GM13977 (cell line): Measurements from ENCODE around the gene ARHGEF10L.
"Not testable (repeated sequence)": the region's sequence is repeated elsewhere in the genome, so short reads cannot be mapped to it uniquely, and the experiment has no call there.

ENCODE experiments used
- DNase-seq: peaks from one replicate; pipeline ENCODE4 v3.0.0; 2012; ENCODE audit warnings: low spot score
- CTCF ChIP-seq: IDR thresholded peaks from 2 replicates; pipeline ENCODE4 v1.5.1; 2012; ENCODE audit warnings: mild to moderate bottlenecking, control low read depth; ENCODE audit not compliant: insufficient read depth; ENCODE audit errors: extremely low read depth, missing control alignments
- in situ Hi-C: fragments of 300-500 bp; cut with MboI; formaldehyde crosslinking; loops from one replicate; pipeline ENCODE4 v1.12.0; 2022; ENCODE audit warnings: low sequenced_read_pairs, low pct_unique_long_range_greater_than_20kb, mixed read lengths, inconsistent platforms; ENCODE audit not compliant: unreplicated experiment

The ARHGEF10L gene

GRCh38 chr1:17503146-17503545 lies 36.4 kb upstream of the ARHGEF10L start:
- no peak for TF ChIP-seq CTCF
- in situ Hi-C loops, result loop anchor here (5.0 kb wide), 1 partner anchor 109 kb away; no protein-coding TSS in a partner anchor
- no peak for DNase-seq

- in situ Hi-C loops, DNase-seq: not testable (repeated sequence)
Observed at GRCh38 chr1:17507200-17507599, 32.3 kb upstream of the ARHGEF10L start.

DNA sequence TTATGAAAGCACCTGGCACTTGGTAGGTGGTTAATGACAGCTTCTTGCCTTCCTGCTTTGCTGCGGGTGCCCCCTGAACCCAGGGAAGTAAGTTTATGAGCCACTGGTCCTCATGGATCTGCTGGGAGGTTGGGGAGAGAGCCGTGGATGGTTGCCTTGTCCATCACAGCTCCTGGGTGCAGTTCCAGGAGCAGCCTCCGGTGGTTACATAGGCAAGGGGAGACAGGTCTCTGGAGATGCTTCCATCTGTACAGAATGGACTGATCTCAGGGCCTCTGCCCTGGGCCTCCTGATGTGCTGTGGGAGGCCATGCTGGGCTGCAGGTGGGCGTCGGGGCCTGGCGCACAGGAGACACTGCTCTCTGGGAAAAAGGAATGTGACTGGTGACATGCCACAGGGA lies 31.6 kb upstream of the ARHGEF10L start:
- in situ Hi-C loops, result no loop called here
- TF ChIP-seq CTCF, result no peak

DNA sequence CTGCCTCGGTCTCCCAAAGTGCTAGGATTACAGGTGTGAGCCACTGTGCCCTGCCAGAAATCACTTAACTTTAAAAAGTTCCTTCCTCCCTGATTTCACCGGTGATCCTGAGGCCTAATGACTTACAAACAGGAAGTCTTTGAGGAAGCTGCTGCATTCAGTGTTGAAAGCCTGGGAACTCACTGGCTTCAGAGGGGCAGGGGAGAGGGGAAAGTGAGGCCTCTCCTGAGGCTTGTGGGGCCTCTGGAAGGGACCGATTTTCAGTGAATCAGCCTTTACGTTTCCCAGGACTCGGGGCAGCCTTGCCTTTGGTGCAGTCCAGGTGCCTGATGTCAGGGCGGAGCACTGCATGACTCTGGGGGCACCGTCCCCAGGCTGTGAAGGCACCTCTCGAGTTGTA lies 30.1 kb upstream of the ARHGEF10L start:
- DNase-seq, result no peak
- TF ChIP-seq CTCF, result no peak
- in situ Hi-C loops, result no loop called here

More for the DNA sequence above, 31.6 kb upstream of the ARHGEF10L start:
- no peak for DNase-seq

- TF ChIP-seq CTCF, result no peak
- in situ Hi-C loops, result no loop called here
Observed at GRCh38 chr1:17510138-17510537, 29.4 kb upstream of the ARHGEF10L start.

DNA sequence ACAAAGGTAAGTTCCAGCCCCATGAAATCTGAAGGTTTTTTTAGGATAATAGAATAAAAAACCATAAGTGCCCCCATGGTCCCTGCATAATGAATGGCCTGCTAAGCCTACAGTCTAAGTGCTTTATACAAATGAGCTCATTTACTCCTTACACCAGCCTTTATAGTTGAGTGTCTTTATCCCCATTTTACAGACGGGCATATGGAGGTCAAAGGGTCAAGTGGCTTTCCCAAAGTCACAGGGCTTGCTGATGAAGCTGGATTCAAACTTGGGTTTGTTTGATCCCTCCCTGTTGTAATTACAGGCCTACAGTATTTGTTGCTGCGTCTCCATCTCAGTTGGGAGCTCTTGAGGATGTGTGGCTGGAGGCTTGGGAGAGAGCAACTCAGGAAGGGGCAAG lies 28.3 kb upstream of the ARHGEF10L start:
- no peak for DNase-seq
- TF ChIP-seq CTCF, result no peak
- in situ Hi-C loops, result no loop called here

More at GRCh38 chr1:17510138-17510537, 29.4 kb upstream of the ARHGEF10L start:
- DNase-seq, result no peak

- DNase-seq, result no peak
- TF ChIP-seq CTCF, result no peak
- in situ Hi-C loops, result no loop called here
Observed at GRCh38 chr1:17513131-17513530, 26.4 kb upstream of the ARHGEF10L start.
